Measurements from ENCODE around the gene MANEA.

- TF ChIP-seq EZH2 (IDR thresholded peaks at IDR 0.05; ENCODE audit: insufficient read depth, poor library complexity, severe bottlenecking) (no peak), EZH2phosphoT487 (IDR thresholded peaks at IDR 0.05; ENCODE audit: insufficient read depth, low read depth) (no peak)
Measured at GRCh38 chr6:95548188-95548786, 29.0 kb upstream of the MANEA start.
